H54 (cell line): Measurements from ENCODE around the gene FSTL5.
"Not testable (repeated sequence)": the region's sequence is repeated elsewhere in the genome, so short reads cannot be mapped to it uniquely, and the experiment has no call there.

Experiments
- DNase-seq: peaks from one replicate; pipeline ENCODE4 v3.0.0; 2011; ENCODE audit warnings: low spot score, mixed read lengths; ENCODE audit not compliant: insufficient read length
- FAIRE-seq: peaks from 3 replicates; lab custom pipeline; 2011; peaks lifted over from hg19 to GRCh38; lab: Jason Lieb, UNC
- POLR2A ChIP-seq: IDR thresholded peaks from 2 replicates; pipeline ENCODE4 v1.6.1; 2011; ENCODE audit warnings: low read depth, mild to moderate bottlenecking, low read length

FSTL5 gene

GRCh38 chr4:161815841-161816240, 348.0 kb downstream of the FSTL5 start:
- FAIRE-seq (no peak), DNase-seq (no peak)
- no peak for TF ChIP-seq POLR2A

DNA sequence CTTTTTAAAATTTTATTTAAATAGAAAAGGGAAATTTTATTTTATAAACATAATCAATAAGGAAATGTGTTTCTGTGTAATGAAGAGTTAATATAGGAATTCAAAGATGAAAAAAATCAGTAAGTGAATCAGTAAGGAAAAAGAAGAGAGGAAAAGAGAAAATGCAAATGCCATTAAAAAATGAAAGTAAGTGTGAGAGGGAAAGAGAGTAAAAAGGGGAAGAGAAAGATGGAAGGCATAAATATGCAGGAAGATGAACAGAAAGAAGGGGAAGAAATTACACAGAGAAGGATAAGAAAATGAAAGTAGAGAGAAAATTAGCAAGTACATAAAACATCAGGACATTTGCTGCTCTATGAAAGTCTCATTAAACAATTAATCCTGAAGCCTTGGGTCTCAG, 349.9 kb downstream of the FSTL5 start:
- no peak for TF ChIP-seq POLR2A
- DNase-seq (no peak), FAIRE-seq (no peak)

GRCh38 chr4:161813389-161813788, 350.4 kb downstream of the FSTL5 start:
- no peak for FAIRE-seq
- no peak for TF ChIP-seq POLR2A
- DNase-seq, result no peak

GRCh38 chr4:161803171-161803570, 360.6 kb downstream of the FSTL5 start:
- no peak for TF ChIP-seq POLR2A
- FAIRE-seq (no peak), DNase-seq (no peak)

GRCh38 chr4:161799710-161800109, 364.1 kb downstream of the FSTL5 start:
- no peak for DNase-seq
- no peak for TF ChIP-seq POLR2A

GRCh38 chr4:161792991-161793390, 370.8 kb downstream of the FSTL5 start:
- no peak for DNase-seq
- TF ChIP-seq POLR2A, result no peak
- no peak for FAIRE-seq

More at GRCh38 chr4:161799710-161800109, 364.1 kb downstream of the FSTL5 start:
- no peak for FAIRE-seq

GRCh38 chr4:161791796-161792556, 371.8 kb downstream of the FSTL5 start:
- DNase-seq (no peak), FAIRE-seq (no peak)
- no peak for TF ChIP-seq POLR2A

DNA sequence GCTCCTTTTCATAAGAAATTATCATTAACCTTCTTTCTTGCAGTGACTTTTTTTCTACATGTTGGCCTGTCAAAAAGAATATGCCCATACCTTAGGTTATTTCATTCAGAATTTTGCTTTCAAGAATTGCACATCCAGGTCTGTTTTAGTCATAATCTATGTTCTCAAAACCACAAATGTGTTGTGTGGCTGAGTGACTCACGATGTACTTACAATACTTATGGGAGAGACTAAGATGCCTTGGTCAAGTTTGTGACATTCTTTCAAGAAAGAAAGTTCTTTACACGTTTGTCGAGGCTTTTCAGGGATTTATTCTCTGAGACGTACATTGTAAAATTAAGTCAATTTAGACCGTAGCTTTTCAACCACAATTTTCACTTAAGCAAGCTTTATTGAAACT, 396.7 kb downstream of the FSTL5 start:
- FAIRE-seq (peak; percentile 87), DNase-seq (peak; percentile 1)
- TF ChIP-seq POLR2A, result no peak

- FAIRE-seq (peak; percentile 68), DNase-seq (peak; percentile 2)
- TF ChIP-seq POLR2A, result no peak
These were observed 401.0 kb downstream of the FSTL5 start for GRCh38 chr4:161762796-161763195.

- TF ChIP-seq POLR2A, result no peak
- DNase-seq, result no peak
- FAIRE-seq, result no peak
These were observed 403.8 kb downstream of the FSTL5 start for GRCh38 chr4:161760008-161760407.

DNA sequence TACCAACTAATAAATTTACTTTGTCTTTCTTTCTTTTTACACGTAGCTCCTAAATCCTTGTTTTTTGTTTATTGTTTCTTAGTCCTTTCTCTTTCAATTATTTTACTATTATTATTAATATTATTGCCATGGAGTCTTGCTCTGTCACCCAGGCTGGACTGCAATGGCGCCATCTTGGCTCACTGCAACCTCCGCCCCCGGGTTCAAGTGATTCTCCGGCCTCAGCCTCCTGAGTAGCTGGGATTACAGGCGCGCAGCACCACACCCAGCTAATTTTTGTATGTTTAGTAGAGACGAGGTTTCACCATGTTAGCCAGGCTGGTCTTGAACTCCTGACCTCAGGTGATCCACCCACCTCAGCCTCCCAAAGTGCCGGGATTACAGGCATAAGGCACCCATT, 405.4 kb downstream of the FSTL5 start:
- not testable (repeated sequence) for FAIRE-seq, DNase-seq

DNA sequence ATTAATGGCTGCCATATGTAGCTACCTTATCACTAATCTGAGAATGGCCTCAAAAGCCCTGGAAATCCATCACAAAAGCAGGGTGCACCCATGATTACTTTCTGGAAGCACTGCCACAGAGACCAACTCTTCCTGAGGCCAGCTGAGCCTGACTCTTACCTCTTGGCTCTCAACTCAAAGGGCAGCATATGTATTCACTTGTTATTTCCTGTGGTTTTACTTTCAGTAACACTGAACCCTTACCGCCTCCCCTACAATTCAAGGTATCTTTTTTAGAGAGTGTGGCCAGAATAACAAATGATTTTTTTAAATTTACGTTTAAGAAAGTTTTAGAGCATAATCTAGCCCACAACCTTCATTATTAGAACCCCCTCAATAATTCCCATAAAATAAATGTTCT, 434.9 kb downstream of the FSTL5 start:
- no peak for DNase-seq
- FAIRE-seq, result no peak
- TF ChIP-seq POLR2A, result no peak

DNA sequence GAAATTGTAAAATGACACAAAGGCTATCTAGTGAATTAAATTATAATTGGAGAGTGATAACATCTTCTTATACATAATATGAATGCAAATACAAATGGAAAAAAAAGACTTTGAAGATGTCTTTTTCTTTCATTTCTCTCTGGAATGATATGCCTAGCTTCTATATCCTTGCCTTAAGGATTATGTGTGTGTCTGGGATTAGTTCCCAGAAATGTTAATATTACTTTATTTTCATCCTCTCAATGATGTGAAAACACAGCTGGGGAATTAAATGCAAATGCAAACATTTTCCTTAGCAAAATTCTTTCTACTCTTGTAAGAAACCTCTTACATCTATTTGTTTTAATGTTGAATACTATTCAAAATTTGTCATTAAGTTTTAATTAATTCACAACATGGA, 441.9 kb downstream of the FSTL5 start:
- DNase-seq (no peak), FAIRE-seq (no peak)
- TF ChIP-seq POLR2A, result no peak

DNA sequence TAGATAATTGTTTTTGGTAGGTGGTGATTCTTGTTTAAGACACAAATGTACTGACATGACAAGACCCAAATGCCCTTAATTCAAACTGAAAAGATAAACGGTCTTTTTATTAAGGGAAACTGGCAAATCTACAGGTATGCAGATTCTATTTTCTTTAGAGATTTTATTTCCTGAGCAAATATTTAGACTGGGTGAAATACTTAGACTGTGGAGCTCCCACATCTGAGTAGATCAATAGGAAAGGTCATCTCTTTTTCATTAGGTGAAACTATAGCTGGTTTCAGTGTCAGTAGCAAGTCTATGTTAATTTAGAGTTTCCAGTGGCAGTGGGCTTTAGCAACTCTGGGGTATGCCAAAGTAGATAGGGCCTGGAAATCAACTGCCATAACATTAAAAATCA, 446.7 kb downstream of the FSTL5 start:
- DNase-seq, result no peak
- no peak for FAIRE-seq
- TF ChIP-seq POLR2A, result no peak

DNA sequence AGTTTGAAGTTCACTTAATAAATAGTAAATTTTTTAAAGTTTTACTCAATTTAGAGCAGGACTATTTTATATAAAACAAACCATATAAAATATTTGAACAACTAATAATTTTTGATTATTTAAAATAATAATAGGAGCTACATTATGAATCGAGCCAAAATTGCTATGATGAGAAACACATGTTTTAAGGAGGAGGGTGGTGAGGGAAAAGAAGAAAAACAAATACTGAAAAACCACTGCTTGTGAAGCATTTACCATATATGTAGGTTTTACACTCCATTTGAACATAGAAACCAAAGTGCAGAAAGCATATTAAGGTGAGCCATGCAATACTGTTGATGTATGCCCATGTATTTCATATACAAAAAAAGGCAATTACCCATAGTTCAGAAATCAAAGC, 448.9 kb downstream of the FSTL5 start:
- no peak for DNase-seq
- no peak for FAIRE-seq
- TF ChIP-seq POLR2A, result no peak
